HG03196 (cell line): ENCODE results near the gene ABHD4.
A peak's percentile ranks its signal among the peaks of the same experiment; 100 is the strongest.
"Not testable (repeated sequence)": the region's sequence is repeated elsewhere in the genome, so short reads cannot be mapped to it uniquely, and the experiment has no call there.

Source experiments
- ATAC-seq: cut with Tn5 transposase; IDR thresholded peaks from one replicate; pipeline ENCODE4 v1.9.1; 2021; ENCODE audit not compliant: unreplicated experiment

Gene ABHD4, protein sequence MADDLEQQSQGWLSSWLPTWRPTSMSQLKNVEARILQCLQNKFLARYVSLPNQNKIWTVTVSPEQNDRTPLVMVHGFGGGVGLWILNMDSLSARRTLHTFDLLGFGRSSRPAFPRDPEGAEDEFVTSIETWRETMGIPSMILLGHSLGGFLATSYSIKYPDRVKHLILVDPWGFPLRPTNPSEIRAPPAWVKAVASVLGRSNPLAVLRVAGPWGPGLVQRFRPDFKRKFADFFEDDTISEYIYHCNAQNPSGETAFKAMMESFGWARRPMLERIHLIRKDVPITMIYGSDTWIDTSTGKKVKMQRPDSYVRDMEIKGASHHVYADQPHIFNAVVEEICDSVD

GRCh38 chr14:22598099-22598895, at the start of gene ABHD4:
ABHD4 (plus strand) TSS chr14:22598300; CDS start chr14:22598307, 7 bp downstream.
- ATAC-seq, result peak; percentile 76

GRCh38 chr14:22549324-22549962, 48.7 kb upstream of the ABHD4 start:
- ATAC-seq, result no peak

DNA sequence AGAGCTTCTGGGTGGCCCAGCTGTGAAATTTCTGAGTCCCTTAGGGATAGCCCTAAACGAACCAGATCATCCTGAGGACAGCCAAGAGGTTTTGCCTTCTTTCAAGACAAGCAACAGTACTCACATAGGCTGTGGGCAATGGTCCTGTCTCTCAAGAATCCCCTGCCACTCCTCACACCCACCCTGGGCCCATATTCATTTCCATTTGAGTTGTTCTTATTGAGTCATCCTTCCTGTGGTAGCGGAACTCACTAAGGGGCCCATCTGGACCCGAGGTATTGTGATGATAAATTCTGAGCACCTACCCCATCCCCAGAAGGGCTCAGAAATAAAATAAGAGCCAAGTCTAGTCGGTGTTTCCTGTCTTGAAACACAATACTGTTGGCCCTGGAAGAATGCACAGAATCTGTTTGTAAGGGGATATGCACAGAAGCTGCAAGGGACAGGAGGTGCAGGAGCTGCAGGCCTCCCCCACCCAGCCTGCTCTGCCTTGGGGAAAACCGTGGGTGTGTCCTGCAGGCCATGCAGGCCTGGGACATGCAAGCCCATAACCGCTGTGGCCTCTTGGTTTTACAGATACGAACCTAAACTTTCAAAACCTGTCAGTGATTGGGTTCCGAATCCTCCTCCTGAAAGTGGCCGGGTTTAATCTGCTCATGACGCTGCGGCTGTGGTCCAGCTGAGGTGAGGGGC, 48.0 kb upstream of the ABHD4 start:
- ATAC-seq, result peak; percentile 45

- no peak for ATAC-seq
Observed at GRCh38 chr14:22551605-22551997, 46.5 kb upstream of the ABHD4 start.

DNA sequence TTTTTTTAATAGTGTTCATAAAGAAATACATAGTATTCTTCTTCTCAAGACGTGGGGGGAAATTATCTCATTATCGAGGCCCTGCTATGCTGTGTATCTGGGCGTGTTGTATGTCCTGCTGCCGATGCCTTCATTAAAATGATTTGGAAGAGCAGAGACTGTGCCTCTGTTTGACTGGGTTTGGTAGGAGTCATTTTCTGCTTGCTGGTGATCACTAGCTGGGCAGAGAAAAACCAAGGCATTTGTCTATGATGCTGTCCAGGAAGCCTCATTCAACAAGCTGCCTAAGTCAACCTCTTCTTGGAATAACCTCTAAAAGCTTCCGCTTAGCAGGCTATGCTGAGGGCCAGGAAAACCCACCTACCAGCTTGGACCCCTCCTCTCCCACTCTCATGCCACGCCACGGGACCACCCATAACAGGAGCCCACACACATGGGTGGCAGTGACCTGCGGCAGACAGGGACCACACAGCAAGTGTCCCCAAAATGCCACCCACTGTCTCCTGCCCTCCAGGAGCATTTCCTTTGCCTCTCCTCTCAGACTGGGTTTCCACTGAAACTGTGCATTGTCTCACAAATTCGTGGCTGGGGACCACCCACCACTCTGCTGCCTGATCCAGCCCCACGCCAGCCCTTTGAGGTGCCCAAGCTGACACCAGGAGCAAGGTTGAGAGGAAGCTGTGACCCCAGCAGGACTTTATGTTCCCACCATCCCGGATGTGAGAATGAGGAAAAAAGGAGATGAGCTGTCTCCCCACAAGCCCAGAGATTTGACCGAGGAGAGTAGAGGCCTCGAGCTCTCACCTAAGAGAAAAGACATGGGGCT, 45.9 kb upstream of the ABHD4 start:
- ATAC-seq, result no peak

DNA sequence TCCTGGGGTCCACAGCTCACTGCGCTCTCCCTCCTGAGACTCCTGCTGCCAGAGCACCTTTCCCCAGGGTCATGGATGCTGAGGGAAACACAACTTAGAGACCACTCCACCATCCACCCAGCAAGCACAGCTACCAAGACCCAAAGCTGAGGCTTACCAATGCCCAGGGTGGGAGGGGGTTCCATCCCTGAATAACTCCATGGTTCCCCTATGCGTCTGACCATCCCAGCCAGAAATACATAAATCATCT, 45.3 kb upstream of the ABHD4 start:
- no peak for ATAC-seq

- ATAC-seq, result no peak
Observed at GRCh38 chr14:22553445-22553844, 44.7 kb upstream of the ABHD4 start.

GRCh38 chr14:22553861-22554497, 44.1 kb upstream of the ABHD4 start:
- ATAC-seq, result not testable (repeated sequence)

GRCh38 chr14:22554498-22555383, 43.4 kb upstream of the ABHD4 start:
- no peak for ATAC-seq

- ATAC-seq, result peak; percentile 15
Observed at GRCh38 chr14:22555384-22556011, 42.6 kb upstream of the ABHD4 start.

DNA sequence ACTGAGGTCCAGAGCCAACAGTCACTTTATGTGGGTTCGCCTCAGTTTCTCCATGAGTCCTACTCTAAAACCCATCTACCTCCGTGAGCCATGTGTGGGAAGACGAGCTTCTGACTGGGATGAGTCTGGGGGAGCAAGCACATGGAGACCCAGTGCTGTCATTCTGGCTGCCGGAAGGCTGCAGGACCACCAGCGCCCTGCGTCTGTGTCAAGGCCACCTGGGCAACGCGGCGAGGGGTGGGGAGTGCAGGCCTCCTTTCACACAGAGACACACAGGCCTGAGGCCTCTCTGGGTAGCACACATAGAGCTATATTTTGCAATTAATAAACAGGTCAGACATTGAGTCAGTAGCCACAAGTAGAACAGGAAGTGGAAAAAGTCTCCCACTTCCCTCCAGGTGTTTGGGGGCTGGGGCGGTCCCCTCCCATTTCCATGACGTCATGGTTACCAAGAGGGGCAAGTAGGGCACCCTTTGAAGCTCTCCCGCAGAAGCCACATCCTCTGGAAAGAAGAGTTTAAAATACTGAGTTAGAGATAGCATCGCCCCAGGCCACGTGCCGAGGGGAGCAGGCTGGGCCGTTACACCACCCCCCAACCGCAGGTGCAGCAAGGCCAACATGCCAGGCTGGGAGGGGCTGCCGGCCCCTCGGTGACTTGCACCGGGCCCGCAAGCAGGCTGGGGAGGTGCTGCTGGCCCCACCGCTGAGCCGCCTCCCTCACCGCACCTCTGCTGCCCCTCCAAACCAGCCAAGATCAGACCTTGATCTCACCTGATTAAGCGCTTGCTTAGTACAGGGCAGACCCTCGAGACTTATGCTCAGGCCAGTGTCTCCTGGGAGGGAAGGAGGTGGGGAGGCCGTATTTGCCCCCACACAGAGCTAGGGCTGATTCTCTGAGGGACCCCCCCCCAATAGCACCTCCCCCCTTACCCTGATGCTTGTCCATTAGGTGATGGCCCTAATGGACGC, 41.8 kb upstream of the ABHD4 start:
- peak; percentile 55 for ATAC-seq

- peak; percentile 29 for ATAC-seq
Observed at GRCh38 chr14:22556990-22557623, 41.0 kb upstream of the ABHD4 start.

DNA sequence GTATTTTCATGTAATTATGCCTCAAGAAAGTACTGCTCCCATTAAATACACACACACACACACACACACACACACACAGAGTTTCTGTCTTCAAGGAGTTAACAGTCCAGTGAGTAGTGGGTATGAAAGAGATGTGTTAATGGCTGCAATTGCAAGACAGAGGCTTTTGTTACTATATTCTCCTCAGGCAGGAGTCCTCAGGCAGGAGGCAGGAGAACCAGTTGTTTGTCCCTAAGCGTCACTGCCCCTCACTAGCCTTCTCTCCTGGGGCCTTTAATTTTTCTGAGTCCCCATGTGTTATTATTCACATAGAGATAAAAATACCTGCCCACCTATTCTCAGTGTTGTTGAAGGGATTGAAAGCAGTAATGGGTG, 40.3 kb upstream of the ABHD4 start:
- no peak for ATAC-seq

DNA sequence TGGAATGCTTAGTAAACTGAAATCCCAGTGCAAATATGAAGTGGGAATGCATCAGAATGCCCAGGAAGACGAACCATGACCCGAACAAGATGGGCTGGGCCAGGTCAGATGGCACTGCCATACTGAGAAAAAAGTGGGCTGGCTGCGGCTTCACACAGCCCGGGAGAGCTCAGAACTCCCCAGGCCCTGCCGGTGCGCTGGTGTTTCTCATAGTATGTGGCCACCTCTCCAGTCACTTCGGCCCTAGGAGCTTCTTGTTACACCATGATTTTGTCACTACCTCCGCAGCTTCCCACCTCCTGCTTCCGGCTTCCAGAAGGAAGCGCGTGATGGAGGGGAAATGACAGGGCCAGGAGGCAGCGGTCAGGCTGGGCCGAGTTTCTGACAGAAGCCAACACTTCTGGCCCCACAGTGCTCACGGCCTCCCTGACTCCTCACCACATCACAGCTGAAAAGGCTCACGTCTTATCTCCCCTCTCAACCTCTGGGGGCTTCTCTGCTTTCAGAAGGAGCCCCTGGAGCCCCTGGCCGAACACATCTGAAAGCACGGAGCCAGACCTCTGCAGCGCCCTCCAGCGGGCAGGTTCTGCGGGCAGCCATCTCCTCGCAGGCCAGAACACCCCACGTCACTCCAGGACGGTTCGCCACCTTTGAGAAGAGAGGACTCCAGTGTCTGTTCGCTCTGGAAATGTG, 39.7 kb upstream of the ABHD4 start:
- no peak for ATAC-seq

DNA sequence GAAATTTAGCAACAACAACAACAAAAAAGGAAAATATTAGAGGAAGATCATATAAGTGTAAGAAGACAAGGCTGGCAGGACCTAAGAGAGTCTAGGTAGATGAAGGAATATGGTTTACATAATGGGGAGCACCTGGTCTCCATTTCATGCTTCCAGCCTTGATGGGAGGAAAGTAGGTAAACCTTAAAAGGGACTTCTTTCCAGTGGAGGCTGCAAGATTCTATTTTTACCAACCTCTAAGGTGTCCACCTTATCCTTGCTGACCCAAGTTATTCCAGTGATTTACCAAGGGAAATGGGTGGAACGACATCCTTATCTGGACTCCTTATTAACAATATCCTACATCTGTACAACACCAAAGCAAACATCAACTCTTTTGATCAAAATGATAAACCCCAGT, 39.1 kb upstream of the ABHD4 start:
- ATAC-seq, result no peak

DNA sequence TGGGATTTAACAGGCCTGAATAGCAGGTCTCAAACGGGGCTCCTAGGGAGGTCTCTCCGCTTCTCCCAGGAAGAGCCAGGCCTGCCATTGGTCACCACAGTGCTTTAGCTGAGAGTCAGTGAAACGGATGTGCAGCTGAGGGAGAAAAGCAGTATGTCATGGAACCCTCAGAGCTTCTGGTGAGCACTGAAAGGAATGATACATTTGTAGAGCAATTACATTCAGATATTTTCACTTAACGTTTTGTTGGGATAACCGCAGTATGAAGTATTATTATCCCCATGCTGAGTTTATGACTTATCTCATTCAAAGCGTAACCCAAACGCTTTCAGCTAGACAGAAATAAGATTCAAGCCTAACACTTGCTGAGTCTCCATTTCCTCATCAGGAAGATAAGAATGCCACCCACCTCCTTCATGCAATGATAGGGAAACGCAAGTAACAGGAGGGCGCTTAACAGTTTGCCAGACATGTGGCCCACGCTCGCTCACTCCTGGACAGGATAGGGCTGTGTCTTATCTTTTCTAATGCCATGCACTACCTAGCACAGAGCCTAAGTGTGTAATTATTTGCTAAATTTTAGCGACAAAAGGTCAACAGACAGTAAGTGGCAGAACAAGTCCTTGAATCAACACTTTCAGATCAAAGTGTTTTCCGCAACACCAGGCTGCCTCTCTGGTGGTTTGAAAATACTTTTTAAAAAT, 37.3 kb upstream of the ABHD4 start:
- ATAC-seq, result no peak
